Fibroblast of villous mesenchyme (primary cell): ENCODE data around the gene NKX6-2. TPM values are rescaled to one million over a fixed set of nuclear protein-coding genes. Genes with fewer than 3 reads are reported as not detected.
"Not testable (repeated sequence)": the region's sequence is repeated elsewhere in the genome, so short reads cannot be mapped to it uniquely, and the experiment has no call there.

Experiments
- DNase-seq: peaks from one replicate; pipeline ENCODE4 v3.0.0-alpha.2; 2010; ENCODE audit warnings: low read depth
- H3K4me3 ChIP-seq: 2 replicates; pipeline ENCODE4 v1.5.1; 2011; ENCODE audit warnings: low read depth, mild to moderate bottlenecking, low read length
- total RNA-seq: library from RNA; depleted of rRNA; stranded (reverse); fragments of >200 nt; gene quantifications from 2 replicates; pipeline ENCODE4 v1.2.3, GENCODE V29; 2012
- TF ChIP-seq, protein P1 (sequence below): IDR thresholded peaks from 2 replicates; pipeline ENCODE4 v1.5.1; 2012; ENCODE audit warnings: low read depth, mild to moderate bottlenecking, low read length; ENCODE audit not compliant: insufficient read depth

The NKX6-2 gene
- total RNA-seq, 1 donor, result not detected

DNA sequence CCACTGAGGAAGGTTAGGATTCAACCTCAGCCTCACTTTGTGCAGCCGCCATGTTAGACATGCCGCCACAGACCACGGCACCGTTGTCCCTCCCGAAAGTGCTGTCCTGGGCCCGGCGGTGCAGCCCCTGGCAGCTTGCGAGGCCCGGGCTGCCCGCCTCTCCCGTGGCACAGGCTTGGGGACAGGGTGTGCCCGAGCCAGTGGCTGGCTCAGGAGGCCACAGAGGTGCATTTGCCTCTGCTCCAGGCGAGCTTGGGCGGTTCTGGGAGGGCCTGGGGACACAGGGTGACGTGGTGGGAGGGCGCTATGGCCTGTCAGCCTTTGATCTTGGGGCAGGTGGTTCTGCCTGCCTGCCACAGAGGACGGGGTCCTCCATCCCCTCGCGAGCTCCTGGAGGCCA lies 41.1 kb downstream of the NKX6-2 start:
- TF ChIP-seq, protein P1, sequence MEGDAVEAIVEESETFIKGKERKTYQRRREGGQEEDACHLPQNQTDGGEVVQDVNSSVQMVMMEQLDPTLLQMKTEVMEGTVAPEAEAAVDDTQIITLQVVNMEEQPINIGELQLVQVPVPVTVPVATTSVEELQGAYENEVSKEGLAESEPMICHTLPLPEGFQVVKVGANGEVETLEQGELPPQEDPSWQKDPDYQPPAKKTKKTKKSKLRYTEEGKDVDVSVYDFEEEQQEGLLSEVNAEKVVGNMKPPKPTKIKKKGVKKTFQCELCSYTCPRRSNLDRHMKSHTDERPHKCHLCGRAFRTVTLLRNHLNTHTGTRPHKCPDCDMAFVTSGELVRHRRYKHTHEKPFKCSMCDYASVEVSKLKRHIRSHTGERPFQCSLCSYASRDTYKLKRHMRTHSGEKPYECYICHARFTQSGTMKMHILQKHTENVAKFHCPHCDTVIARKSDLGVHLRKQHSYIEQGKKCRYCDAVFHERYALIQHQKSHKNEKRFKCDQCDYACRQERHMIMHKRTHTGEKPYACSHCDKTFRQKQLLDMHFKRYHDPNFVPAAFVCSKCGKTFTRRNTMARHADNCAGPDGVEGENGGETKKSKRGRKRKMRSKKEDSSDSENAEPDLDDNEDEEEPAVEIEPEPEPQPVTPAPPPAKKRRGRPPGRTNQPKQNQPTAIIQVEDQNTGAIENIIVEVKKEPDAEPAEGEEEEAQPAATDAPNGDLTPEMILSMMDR, result no peak
- DNase-seq, result no peak
- H3K4me3 ChIP-seq, result no peak overlapping the region

DNA sequence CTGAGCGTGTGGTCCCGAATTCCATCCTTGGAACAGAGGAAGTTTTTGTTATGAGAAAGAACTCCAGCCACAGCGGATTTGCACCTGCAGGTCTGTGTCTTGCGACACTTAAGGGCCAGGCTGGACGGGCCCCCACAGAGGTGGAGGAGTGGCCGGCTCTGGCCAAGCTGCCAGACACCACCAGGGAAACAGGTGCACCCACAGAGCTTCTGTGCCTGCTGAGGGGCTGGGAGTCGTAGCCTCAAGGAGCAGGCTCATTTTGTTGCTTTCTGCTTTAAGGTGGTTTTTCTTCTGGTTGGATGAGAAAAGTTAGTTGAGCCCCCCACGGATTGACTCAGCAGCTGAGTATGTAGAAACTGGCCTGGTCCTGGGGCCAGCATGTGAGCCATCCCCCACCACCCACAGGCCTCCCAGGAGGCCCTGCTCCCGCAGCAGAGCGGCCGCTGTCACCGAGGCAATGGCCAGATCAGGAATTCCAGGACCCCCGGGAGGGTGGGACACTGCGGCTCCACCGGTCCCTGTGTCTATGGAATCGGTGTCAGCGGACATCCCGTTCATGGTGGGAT lies 41.9 kb downstream of the NKX6-2 start:
- TF ChIP-seq, protein P1, result no peak
- H3K4me3 ChIP-seq, result no peak overlapping the region
- no peak for DNase-seq

DNA sequence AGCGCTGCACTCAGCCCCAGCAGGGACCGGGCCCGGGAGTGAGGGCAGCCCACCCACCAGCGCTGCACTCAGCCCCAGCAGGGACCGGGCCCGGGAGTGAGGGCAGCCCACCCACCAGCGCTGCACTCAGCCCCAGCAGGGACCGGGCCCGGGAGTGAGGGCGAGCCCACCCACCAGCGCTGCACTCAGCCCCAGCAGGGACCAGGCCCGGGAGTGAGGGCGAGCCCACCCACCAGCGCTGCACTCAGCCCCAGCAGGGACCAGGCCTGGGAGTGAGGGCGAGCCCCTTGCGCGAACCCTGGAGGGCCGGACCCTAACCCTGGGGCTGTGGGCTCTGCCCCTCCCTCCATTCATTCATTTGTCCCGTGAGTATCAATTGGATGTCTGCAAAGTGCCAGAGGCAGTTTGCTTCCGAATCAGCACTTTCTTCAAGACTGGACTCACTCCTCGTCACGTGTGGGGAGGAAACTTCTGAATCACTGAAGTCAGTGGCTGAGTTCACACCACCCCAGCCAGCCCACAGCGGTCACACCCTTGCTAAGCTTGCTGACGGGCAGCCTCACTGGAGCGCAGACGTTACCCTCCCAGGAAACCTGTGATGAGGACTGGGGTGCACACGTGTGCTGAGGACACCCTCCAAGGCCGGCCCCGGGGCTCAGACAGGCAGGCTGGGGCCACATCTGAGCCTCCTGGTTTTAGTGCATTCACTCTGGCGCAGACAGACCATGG lies 42.6 kb downstream of the NKX6-2 start:
- peak; percentile 66 for DNase-seq
- H3K4me3 ChIP-seq, result not testable (repeated sequence)

DNA sequence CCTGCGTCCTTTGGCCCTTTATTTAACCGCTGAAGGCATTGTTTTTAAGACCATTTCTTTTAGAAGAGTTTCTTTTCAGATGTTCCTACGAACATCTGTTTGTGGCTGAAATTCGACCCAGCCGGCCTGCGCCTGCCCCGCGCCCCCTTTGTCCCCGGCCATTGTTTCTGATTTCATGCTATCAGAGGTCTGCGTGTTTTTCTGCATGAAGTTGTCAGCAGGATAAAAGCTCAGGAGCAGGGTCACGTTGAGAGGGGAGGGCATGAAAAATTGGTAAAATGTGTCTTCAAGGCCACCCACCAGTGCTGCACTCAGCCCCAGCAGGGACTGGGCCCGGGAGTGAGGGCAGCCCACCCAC lies 43.1 kb downstream of the NKX6-2 start:
- DNase-seq, result no peak
- TF ChIP-seq, protein P1, result no peak
- H3K4me3 ChIP-seq, result no peak overlapping the region

DNA sequence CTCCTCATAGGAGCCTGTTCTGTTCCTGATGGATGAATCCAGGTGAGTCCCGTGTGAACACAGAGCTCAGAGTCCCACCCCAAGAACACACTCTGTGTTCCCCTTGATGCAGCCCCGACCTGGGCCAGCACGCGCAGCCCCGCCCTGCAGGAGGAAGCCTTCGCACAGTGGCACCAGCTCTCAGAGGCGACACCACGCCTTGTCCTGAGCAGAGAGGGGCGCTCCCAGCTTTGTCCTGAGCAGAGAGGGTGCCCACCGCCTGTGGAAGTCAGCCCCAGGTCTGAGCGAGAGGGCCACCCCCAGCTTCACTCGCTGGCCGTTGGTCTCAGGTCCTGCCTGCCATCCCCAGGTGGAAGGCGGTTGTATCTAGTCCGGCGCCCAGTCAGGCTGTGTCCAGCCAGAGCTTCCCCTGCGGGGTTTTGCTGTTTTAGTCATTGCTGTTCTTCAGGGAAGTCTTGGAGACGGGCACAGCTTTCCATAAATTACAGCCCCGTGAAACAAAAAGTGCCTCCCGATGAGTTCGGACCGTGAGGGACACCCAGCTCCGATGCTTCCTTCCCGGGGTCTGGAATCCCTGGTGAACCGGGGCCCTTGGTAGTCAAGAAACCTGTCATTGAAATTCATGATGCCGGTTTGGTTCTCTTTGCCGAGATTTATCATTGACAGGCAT lies 43.6 kb downstream of the NKX6-2 start:
- no peak for DNase-seq
- TF ChIP-seq, protein P1, result no peak
- H3K4me3 ChIP-seq, result no peak overlapping the region

DNA sequence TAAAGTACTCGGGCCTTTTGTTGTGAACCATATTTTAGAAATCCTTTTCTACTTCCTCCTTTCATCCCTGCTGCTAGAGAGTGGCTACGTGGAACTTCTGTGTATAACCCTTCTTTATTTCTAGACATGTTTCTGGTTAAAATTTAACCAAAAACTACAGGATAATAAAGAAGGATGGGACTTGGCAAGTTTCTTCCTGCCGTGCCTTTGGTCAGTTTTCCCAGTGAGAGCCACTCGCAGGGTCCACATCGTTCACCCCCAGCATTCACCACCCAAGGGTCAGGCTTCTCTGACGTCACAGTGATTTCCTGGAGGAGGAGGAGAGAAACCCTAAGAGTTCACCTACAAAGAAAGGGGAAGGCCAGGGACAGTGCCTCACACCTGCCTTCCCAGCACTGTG lies 45.4 kb downstream of the NKX6-2 start:
- TF ChIP-seq, protein P1, result no peak
- no peak for DNase-seq
- no peak overlapping the region for H3K4me3 ChIP-seq

DNA sequence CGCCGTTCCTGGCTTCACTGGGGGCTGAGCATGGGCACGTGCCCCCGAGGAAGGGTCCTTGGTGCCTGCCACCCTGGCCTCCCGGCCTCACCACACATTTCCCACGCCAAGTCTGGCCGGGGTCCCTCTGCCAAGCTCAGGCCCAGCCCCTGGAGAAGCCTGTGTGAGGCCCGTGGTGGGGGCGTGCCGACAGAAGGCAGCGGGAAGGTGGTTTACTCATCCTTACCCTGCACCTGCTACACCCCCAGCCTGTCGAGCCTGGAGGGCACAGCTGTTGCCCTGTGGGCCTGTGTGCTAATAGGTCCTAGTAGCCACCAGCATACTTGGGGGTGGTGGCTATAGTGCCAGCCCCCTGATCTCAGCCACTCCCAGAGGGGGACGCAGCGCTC lies 46.7 kb downstream of the NKX6-2 start:
- no peak for DNase-seq
- TF ChIP-seq, protein P1, result no peak
- no peak overlapping the region for H3K4me3 ChIP-seq
